Measurements from ENCODE around the gene SYTL2.

- TF ChIP-seq CTCF (IDR thresholded peaks at IDR 0.05) = no peak
- no peak for TF ChIP-seq EP300 (IDR thresholded peaks at IDR 0.05)
Observed at GRCh38 chr11:85813721-85814120, 2.8 kb upstream of the SYTL2 start.

Measured in ovary (tissue), 3 donors.